22Rv1 (cell line): ENCODE data around the gene RNF217.

Source experiments
- ZFX ChIP-seq: fragments of 450-650 bp; IDR thresholded peaks from 2 replicates; pipeline ENCODE4 v1.6.1; 2017; ENCODE audit warnings: antibody characterized with exemption, borderline replicate concordance
- TF ChIP-seq, protein P1 (sequence below): fragments of 450-650 bp; IDR thresholded peaks from 2 replicates; pipeline ENCODE4 v1.5.1; 2017; ENCODE audit warnings: mild to moderate bottlenecking

DNA sequence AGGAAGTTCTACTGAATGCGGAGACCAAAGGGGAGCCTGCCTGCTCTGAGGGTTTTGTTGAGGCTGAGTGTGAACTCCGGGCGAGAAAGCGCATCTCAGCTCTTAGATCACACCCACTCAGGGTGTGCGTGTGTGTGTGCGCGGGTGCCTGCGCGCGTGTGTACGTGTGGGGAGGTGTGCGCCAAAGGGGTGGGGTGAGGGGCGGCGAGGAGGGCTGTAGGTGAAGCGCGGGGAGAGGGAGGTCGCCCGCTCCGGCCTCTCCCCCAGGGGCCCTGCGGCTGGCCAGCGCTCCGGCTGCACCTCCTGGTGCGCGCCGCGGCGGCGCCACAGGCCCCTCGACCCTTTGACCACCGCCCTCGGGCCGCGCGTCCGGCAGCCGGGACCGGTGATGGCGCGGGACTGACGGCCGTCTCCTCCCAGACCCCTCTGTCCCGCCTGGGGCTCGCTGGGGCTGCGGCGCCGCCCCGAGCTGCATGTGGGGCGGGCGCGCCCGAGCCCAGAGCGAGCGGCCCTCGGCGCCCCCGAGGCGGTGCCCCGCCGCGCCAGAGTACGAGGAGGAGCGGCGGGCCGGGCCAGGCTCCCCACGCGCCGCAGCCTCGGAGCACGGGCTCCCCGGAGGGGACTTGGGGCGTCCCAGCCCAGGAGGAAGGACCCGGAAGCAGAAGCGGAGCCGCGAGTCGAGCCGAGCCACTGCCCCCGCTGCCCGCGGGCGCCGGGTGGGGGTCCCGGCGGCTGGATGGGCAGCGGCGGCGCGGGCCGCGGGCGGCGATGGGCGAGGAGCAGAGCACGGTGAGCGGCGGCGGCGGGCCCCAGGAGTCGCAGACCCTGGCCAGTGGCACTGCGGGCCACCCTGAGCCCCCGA, at the start of gene RNF217:
- TF ChIP-seq, protein P1, sequence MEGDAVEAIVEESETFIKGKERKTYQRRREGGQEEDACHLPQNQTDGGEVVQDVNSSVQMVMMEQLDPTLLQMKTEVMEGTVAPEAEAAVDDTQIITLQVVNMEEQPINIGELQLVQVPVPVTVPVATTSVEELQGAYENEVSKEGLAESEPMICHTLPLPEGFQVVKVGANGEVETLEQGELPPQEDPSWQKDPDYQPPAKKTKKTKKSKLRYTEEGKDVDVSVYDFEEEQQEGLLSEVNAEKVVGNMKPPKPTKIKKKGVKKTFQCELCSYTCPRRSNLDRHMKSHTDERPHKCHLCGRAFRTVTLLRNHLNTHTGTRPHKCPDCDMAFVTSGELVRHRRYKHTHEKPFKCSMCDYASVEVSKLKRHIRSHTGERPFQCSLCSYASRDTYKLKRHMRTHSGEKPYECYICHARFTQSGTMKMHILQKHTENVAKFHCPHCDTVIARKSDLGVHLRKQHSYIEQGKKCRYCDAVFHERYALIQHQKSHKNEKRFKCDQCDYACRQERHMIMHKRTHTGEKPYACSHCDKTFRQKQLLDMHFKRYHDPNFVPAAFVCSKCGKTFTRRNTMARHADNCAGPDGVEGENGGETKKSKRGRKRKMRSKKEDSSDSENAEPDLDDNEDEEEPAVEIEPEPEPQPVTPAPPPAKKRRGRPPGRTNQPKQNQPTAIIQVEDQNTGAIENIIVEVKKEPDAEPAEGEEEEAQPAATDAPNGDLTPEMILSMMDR: no peak; the same call in 1 of the 2 replicates
- TF ChIP-seq ZFX: no peak
